ENCODE measurements around the gene TTLL11.

The TTLL11 gene

GRCh38 chr9:121881920-121882500, 211.1 kb downstream of the TTLL11 start:
- Histone ChIP-seq H3K9me3 (ENCODE audit: insufficient read depth, low read depth, low read length) (no peaks in the 10 kb centered on the region), H3K9me2 (replicated peaks; ENCODE audit: low read depth, low read length) (no peaks in the 10 kb centered on the region), H3K27me3 (ENCODE audit: insufficient read depth, low read length, poor library complexity, severe bottlenecking) (no peaks in the 10 kb centered on the region), H3K4me1 (ENCODE audit: insufficient read depth, low read length, poor library complexity, severe bottlenecking) (peaks cover 17% of the 10 kb centered on the region), H3K4me3 (ENCODE audit: low read length, poor library complexity, severe bottlenecking) (no peak overlapping the region), H3K4me2 (ENCODE audit: low read depth, low read length, poor library complexity, severe bottlenecking) (no peak overlapping the region), H3K9ac (ENCODE audit: low read depth, low read length, poor library complexity, severe bottlenecking) (no peak overlapping the region), H3K36me3 (ENCODE audit: insufficient read depth, low read length) (no peaks in the 10 kb centered on the region; the same call in 1 of the 2 replicates), H2AFZ (ENCODE audit: low read length) (no peak overlapping the region), H3F3A (ENCODE audit: low read depth) (no peaks in the 10 kb centered on the region), H4K20me1 (ENCODE audit: insufficient read depth, low read length, poor library complexity, severe bottlenecking) (peaks cover 6% of the 10 kb centered on the region), H3K79me2 (ENCODE audit: insufficient read depth, low read length) (no peaks in the 10 kb centered on the region)
- TF ChIP-seq EZH2phosphoT487 (IDR thresholded peaks at IDR 0.05; ENCODE audit: borderline replicate concordance), result no peak
- TF ChIP-seq, protein P1, sequence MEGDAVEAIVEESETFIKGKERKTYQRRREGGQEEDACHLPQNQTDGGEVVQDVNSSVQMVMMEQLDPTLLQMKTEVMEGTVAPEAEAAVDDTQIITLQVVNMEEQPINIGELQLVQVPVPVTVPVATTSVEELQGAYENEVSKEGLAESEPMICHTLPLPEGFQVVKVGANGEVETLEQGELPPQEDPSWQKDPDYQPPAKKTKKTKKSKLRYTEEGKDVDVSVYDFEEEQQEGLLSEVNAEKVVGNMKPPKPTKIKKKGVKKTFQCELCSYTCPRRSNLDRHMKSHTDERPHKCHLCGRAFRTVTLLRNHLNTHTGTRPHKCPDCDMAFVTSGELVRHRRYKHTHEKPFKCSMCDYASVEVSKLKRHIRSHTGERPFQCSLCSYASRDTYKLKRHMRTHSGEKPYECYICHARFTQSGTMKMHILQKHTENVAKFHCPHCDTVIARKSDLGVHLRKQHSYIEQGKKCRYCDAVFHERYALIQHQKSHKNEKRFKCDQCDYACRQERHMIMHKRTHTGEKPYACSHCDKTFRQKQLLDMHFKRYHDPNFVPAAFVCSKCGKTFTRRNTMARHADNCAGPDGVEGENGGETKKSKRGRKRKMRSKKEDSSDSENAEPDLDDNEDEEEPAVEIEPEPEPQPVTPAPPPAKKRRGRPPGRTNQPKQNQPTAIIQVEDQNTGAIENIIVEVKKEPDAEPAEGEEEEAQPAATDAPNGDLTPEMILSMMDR (conservative IDR thresholded peaks at IDR 0.05; ENCODE audit: low read length), result no peak

GRCh38 chr9:121880343-121880898, 212.7 kb downstream of the TTLL11 start:
- peaks cover 14% of the 10 kb centered on the region for H3K4me1 ChIP-seq (ENCODE audit: insufficient read depth, low read length, poor library complexity, severe bottlenecking)
- no peak overlapping the region for H2AFZ ChIP-seq (ENCODE audit: low read length)
- H3K9ac ChIP-seq (ENCODE audit: low read depth, low read length, poor library complexity, severe bottlenecking), result no peak overlapping the region
- H3K4me3 ChIP-seq (ENCODE audit: low read length, poor library complexity, severe bottlenecking), result no peak overlapping the region
- H3K9me3 ChIP-seq (ENCODE audit: insufficient read depth, low read depth, low read length), result no peaks in the 10 kb centered on the region
- H4K20me1 ChIP-seq (ENCODE audit: insufficient read depth, low read length, poor library complexity, severe bottlenecking), result peaks cover 6% of the 10 kb centered on the region
- H3K36me3 ChIP-seq (ENCODE audit: insufficient read depth, low read length), result no peaks in the 10 kb centered on the region; the same call in 1 of the 2 replicates
- no peak overlapping the region for H3K4me2 ChIP-seq (ENCODE audit: low read depth, low read length, poor library complexity, severe bottlenecking)
- H3K9me2 ChIP-seq (replicated peaks; ENCODE audit: low read depth, low read length), result no peaks in the 10 kb centered on the region
- H3F3A ChIP-seq (ENCODE audit: low read depth), result no peaks in the 10 kb centered on the region
- TF ChIP-seq, protein P1 (conservative IDR thresholded peaks at IDR 0.05; ENCODE audit: low read length), result no peak
- TF ChIP-seq EZH2phosphoT487 (IDR thresholded peaks at IDR 0.05; ENCODE audit: borderline replicate concordance), result no peak
- H3K27me3 ChIP-seq (ENCODE audit: insufficient read depth, low read length, poor library complexity, severe bottlenecking), result no peaks in the 10 kb centered on the region
- H3K79me2 ChIP-seq (ENCODE audit: insufficient read depth, low read length), result no peaks in the 10 kb centered on the region

DNA sequence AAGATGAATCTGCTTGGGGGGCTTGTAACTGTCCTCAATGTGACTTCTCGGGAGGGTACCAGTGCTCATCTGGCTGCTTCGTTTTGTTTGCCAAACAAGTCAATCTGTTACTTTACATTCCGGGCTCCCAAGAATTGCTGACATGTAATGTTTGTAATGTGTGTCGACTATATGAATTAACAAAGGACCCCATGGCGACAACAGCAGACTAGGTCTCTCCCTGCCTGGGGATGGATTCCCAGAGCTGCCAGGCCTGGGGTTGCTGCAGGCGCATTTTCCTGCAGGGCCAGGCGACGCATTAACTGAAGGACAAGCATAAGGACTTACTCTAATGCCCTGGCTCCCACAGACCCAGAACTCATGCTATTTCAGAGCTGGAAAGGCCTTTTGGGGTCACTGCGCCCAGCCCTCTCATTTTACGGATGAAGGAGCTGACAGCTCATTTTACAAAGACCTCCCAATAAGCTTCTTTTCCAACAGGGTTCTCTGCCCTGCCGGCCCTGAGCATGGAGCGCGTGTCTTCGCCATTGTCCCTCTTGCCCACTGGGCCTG, 214.8 kb downstream of the TTLL11 start:
- Histone ChIP-seq H3F3A (ENCODE audit: low read depth) (no peaks in the 10 kb centered on the region), H4K20me1 (ENCODE audit: insufficient read depth, low read length, poor library complexity, severe bottlenecking) (peaks cover 6% of the 10 kb centered on the region), H3K36me3 (ENCODE audit: insufficient read depth, low read length) (no peaks in the 10 kb centered on the region; the same call in 1 of the 2 replicates), H2AFZ (ENCODE audit: low read length) (no peak overlapping the region), H3K79me2 (ENCODE audit: insufficient read depth, low read length) (no peaks in the 10 kb centered on the region), H3K9ac (ENCODE audit: low read depth, low read length, poor library complexity, severe bottlenecking) (no peak overlapping the region), H3K4me3 (ENCODE audit: low read length, poor library complexity, severe bottlenecking) (no peak overlapping the region), H3K9me3 (ENCODE audit: insufficient read depth, low read depth, low read length) (no peaks in the 10 kb centered on the region), H3K27me3 (ENCODE audit: insufficient read depth, low read length, poor library complexity, severe bottlenecking) (no peaks in the 10 kb centered on the region), H3K4me1 (ENCODE audit: insufficient read depth, low read length, poor library complexity, severe bottlenecking) (peaks cover 9% of the 10 kb centered on the region), H3K9me2 (replicated peaks; ENCODE audit: low read depth, low read length) (no peaks in the 10 kb centered on the region), H3K4me2 (ENCODE audit: low read depth, low read length, poor library complexity, severe bottlenecking) (no peak overlapping the region)
- no peak for TF ChIP-seq EZH2phosphoT487 (IDR thresholded peaks at IDR 0.05; ENCODE audit: borderline replicate concordance)
- TF ChIP-seq, protein P1 (conservative IDR thresholded peaks at IDR 0.05; ENCODE audit: low read length), result no peak

Measured in Loucy (cell line).